Measurements from ENCODE around the gene ICA1. TPM values are rescaled to one million over a fixed set of nuclear protein-coding genes. Genes with fewer than 3 reads are reported as not detected.
"Not testable (repeated sequence)": the region's sequence is repeated elsewhere in the genome, so short reads cannot be mapped to it uniquely, and the experiment has no call there.

Gene ICA1
- polyA plus RNA-seq: 0.25 TPM

DNA sequence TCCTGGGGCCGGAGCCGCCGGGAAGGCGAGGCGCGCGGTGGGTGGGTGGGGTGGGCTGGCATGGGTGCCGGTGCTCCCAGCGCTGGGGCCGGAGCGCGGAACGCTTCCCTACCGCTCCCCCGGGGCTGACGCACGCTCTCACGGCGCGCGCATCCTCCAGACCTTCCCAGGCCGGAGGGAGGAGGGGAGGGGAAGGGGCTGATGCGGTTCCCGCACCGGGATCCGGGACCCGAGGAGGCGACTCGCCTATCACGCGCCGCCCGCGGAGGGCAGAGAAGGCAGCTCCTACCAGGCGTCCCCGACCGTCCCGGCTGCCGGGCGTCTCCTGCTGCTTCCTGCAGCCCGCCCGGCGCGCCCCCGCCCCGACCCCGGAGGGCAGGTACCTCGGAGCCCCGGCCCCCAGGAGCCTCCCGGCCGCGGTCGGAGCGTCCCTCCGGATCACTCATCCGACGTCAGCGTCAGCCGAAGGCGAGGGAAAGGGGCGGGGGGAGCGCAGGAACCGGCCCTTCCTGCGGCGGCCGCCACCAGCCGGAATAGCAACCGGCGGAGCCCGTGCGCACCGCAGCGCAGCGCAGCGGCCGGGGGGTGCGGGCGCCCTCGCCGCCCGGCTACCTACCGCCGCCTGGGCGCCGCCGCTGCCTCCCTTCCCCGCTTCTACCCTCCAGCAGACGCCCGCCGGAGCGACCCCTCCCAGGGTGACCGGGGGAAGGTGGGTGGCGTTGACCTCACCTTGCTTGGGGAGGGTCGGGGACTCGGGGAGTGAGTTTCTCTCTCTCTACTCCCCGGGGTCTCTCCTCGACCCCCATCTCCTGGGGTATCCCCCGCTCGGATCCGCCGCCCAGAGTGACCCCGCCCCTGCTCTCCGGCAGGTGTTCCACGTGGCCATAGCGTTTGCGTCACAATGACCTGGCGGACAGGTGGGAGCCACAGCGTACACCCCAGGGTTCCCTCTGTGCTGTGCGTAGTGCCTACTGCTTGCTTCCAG lies at the start of gene ICA1:
ICA1 (minus strand) TSS at position 457 of the 985 bp plus-strand sequence. CDS start 26,241 bp downstream, outside the sequence.
- H3K4me1 Mint-ChIP-seq: peaks cover 4 to 9% (median 6%) of the 10 kb centered on the region in 3 donors
- H3K4me3 Mint-ChIP-seq: peak within 1 kb of the TSS; percentile 70 to 89 (median 80)
- peaks cover 1 to 8% (median 6%) of the 10 kb centered on the region in 3 donors for H3K9me3 Mint-ChIP-seq
- no peaks in the 10 kb centered on the region for H3K36me3 Mint-ChIP-seq
- no peak within 1 kb of the TSS for H3K27ac Mint-ChIP-seq
- peaks cover 46% of the 10 kb centered on the region for H3K27me3 Mint-ChIP-seq

GRCh38 chr7:8310876-8311275 lies 48.9 kb upstream of the ICA1 start:
- Mint-ChIP-seq H3K4me1 (no peaks in the 10 kb centered on the region), H3K4me3 (no peak overlapping the region), H3K9me3 (peaks cover 2 to 8% (median 3%) of the 10 kb centered on the region in 3 donors), H3K27ac (no peak overlapping the region), H3K27me3 (peaks cover 14% of the 10 kb centered on the region), H3K36me3 (peaks cover 3% of the 10 kb centered on the region)

DNA sequence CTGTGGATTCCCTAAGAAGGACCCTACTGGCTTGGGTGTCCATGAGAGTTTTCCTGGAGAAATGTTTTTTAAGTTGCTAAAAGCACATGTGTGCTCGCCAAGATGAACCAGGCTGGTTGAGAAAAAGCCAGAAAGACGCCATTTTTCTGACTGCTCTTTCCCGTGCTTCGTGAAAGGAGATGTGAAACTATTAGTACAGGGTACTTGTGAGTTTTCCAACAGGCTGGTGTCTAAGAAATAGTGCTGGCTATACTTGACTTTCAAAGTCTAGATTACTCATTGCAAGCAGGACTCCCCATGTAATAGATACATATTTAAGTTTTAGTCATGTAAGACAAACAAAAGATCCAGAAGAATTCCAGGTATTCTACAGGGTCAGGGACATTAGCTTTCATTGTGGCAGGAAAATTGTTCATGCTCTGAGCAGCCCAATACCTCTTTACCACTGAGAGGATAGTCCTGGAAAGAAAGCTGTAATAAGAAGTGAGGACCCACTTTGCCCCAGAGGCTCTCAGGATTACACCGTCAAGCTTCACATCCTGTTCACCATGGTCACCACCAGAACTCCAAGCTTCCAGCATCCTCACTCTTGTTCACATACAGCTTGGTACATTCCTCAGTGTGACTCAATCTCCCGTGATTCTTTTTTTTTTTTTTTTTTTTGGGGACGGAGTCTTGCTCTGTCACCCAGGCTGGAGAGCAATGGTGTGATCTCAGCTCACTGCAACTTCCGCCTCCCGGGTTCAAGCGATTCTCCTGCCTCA lies 43.8 kb upstream of the ICA1 start:
- Mint-ChIP-seq H3K27me3 (peaks cover 8% of the 10 kb centered on the region), H3K9me3 (peaks cover 0 to 2% (median 0%) of the 10 kb centered on the region in 3 donors), H3K4me3 (no peak overlapping the region), H3K27ac (no peak overlapping the region), H3K4me1 (peaks cover 0 to 2% (median 2%) of the 10 kb centered on the region in 3 donors), H3K36me3 (peaks cover under 1% of the 10 kb centered on the region)

DNA sequence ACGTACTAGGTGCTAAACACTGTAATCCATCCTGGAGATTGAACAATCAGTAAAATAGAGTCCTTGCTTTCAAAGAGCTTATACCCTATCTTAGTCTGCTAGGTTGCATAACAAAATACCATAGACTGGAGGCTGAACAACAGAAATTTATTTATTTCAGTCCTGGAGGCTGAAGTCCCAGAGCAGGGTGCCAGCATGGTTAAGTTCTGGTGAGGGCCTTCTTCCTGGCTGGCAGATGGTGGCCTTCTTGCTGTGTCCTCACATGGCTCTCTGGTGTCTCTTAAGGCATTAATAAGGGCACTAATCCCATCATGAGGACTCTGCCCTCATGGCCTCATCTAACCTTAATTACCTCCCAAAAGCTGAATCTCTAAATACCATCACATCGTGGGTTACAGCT lies 43.1 kb upstream of the ICA1 start:
- peaks cover 2% of the 10 kb centered on the region for H3K36me3 Mint-ChIP-seq
- H3K4me1 Mint-ChIP-seq: peaks cover 0 to 2% (median 2%) of the 10 kb centered on the region in 3 donors
- H3K9me3 Mint-ChIP-seq: peaks cover 0 to 2% (median 0%) of the 10 kb centered on the region in 3 donors
- no peak overlapping the region for H3K4me3 Mint-ChIP-seq
- no peak overlapping the region for H3K27ac Mint-ChIP-seq
- H3K27me3 Mint-ChIP-seq: peaks cover 7% of the 10 kb centered on the region

DNA sequence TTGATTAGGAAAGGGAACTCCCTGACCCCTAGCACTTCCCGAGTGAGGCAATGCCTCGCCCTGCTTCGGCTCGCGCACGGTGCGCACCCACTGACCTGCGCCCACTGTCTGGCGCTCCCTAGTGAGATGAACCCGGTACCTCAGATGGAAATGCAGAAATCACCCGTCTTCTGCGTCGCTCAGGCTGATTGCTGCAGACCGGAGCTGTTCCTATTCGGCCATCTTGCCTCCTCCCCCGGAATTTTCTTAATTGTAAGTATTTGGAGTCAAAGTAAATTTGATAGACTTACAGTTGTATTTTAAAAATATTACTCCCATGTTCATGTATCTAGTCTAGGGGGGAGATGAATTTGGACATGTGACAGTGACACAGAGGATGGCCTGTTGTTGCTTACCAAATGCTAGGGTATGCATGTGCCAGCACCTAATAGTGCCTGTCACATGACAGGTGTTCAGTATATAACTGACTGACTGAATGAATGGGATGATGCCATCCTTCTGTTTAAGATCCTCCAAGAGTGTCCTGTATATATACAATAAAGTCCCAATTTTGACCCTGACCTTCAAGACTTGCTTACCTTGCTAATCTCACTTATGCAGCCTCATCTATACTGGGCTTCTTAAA lies 42.0 kb upstream of the ICA1 start:
- Mint-ChIP-seq H3K9me3 (peaks cover 0 to 2% (median 0%) of the 10 kb centered on the region in 3 donors), H3K4me3 (no peak overlapping the region), H3K4me1 (peaks cover 0 to 2% (median 2%) of the 10 kb centered on the region in 3 donors), H3K27me3 (peaks cover 7% of the 10 kb centered on the region), H3K27ac (no peak overlapping the region), H3K36me3 (peaks cover 2% of the 10 kb centered on the region)

DNA sequence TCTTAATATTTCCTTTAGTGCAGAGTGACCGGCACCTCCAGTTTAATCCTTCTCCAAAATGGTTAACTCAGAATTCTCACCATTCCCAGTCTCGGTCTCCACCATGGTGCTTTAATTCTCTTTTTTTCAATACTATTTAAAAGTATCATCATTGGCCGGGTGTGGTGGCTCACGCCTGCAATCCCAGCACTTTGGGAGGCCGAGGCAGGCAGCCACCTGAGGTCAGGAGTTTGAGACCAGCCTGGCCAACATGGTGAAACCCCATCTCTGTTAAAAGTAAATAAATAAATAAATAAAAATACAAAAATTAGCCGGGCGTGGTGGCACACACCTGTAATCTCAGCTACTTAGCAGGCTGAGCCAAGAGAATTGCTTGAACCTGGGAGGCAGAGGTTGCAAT lies 35.1 kb upstream of the ICA1 start:
- H3K36me3 Mint-ChIP-seq, H3K27ac Mint-ChIP-seq, H3K27me3 Mint-ChIP-seq, H3K4me3 Mint-ChIP-seq, H3K9me3 Mint-ChIP-seq, H3K4me1 Mint-ChIP-seq: not testable (repeated sequence)

DNA sequence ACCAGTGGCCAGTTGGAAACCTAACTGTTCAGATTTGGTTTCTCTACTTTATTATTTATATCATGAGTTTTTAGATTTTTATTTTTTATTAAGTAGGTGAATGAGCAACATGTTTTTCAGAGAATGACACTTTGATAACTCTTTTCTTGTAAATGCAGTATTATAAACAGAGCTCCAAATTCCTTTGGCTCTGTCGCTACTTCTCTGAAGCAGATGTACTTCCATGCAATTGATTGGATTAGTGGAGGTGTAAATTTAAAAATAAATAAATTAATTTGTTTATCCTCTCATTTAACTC lies 34.3 kb upstream of the ICA1 start:
- Mint-ChIP-seq H3K27ac (no peak overlapping the region), H3K27me3 (peaks cover 6% of the 10 kb centered on the region)

GRCh38 chr7:8295638-8296361 lies 33.8 kb upstream of the ICA1 start:
- H3K4me1 Mint-ChIP-seq: peaks cover 0 to 5% (median 3%) of the 10 kb centered on the region in 3 donors
- no peaks in the 10 kb centered on the region for H3K9me3 Mint-ChIP-seq
- no peak overlapping the region for H3K27ac Mint-ChIP-seq
- H3K36me3 Mint-ChIP-seq: peaks cover 1% of the 10 kb centered on the region
- H3K27me3 Mint-ChIP-seq: peaks cover 6% of the 10 kb centered on the region
- H3K4me3 Mint-ChIP-seq: no peak overlapping the region

More for the DNA sequence above, 34.3 kb upstream of the ICA1 start:
- Mint-ChIP-seq H3K4me3 (no peak overlapping the region), H3K9me3 (no peaks in the 10 kb centered on the region), H3K4me1 (peaks cover 0 to 5% (median 3%) of the 10 kb centered on the region in 3 donors), H3K36me3 (peaks cover 2% of the 10 kb centered on the region)

- H3K4me1 Mint-ChIP-seq: peaks cover 0 to 5% (median 3%) of the 10 kb centered on the region in 3 donors
- peaks cover 6% of the 10 kb centered on the region for H3K27me3 Mint-ChIP-seq
- H3K9me3 Mint-ChIP-seq: no peaks in the 10 kb centered on the region
- H3K36me3 Mint-ChIP-seq: no peaks in the 10 kb centered on the region
- no peak overlapping the region for H3K4me3 Mint-ChIP-seq
- H3K27ac Mint-ChIP-seq: peak overlapping the region in 1 of 3 donors; percentile 35
These were observed 29.6 kb upstream of the ICA1 start for GRCh38 chr7:8291397-8292141.

DNA sequence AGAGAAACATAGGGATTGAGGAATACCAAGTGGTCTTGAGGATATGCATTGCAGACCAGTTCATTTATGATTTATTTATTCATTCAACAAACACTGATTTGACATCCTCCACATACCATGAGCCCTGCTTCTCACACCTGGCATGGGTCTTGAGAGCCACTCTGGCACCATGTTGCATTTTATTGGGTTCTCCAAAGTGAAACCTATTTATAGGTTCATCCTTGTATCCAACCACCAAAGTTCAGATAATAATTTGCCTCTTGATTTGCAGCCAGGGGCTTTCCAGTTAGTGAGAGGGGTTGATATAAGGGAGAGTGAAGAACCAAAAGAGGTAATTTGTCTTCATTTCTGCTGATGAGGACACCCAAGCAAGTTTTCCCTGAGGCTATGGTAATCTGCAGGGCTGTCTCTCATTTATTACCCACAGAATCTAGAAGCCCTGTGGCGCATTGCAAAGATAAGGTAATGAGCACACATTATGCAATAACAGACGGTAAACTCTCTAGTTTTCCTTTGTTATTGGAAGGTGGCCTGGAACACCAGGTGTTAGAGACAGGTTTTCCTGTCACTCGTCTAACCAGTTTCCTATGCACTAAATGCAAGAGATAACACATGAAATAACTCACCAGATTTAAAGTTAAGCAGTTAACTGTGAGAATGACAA lies 28.8 kb upstream of the ICA1 start:
- Mint-ChIP-seq H3K9me3 (no peaks in the 10 kb centered on the region), H3K27me3 (peaks cover 3% of the 10 kb centered on the region), H3K27ac (no peak overlapping the region), H3K4me1 (peaks cover 0 to 3% (median under 1%) of the 10 kb centered on the region in 3 donors), H3K4me3 (no peak overlapping the region), H3K36me3 (no peaks in the 10 kb centered on the region)

DNA sequence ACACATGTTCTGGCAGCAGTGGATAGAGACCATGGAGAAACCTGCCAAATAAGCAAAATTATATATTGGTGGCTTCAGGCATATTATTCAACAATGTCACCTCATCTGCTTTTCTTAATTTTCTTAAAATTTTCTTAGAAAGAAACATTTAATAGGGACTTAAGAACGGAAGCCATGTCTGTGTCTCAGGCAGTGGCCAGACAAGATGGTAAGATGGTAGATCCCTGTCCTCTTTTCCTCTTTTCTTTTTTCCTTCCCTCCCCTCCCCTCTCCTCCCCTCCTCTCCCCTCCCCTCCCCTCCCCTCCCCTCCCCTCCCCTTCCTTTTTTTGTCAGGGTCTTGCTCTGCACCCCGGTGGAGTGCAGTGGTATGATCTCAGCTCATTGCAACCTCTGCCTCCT lies 24.2 kb upstream of the ICA1 start:
- no peaks in the 10 kb centered on the region for H3K4me1 Mint-ChIP-seq
- H3K27ac Mint-ChIP-seq: no peak overlapping the region
- no peak overlapping the region for H3K4me3 Mint-ChIP-seq
- H3K36me3 Mint-ChIP-seq: no peaks in the 10 kb centered on the region
- H3K9me3 Mint-ChIP-seq: peaks cover 0 to 2% (median 0%) of the 10 kb centered on the region in 3 donors
- H3K27me3 Mint-ChIP-seq: no peaks in the 10 kb centered on the region

DNA sequence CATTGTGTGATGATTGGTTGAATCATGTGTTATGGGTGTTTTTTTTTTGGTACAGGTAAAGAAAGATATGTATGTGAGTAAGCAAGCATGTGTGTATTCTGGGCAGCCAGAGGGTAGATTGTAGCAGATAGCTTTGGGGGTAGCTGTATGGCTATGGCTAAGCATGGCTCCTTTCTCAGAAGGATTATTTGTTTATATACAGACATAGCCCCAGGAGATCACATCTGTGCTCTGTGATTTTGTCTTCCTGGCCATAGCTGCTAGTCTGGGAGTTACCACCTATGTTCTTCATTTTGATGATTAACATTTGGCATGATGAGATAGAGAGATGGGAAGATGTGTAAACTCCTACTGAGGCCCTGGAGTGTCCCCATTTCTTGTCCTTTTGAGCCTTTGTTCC lies 23.2 kb upstream of the ICA1 start:
- Mint-ChIP-seq H3K4me3 (no peak overlapping the region), H3K9me3 (peaks cover 0 to 2% (median 0%) of the 10 kb centered on the region in 3 donors), H3K36me3 (no peaks in the 10 kb centered on the region), H3K27ac (no peak overlapping the region), H3K4me1 (no peaks in the 10 kb centered on the region), H3K27me3 (no peaks in the 10 kb centered on the region)

DNA sequence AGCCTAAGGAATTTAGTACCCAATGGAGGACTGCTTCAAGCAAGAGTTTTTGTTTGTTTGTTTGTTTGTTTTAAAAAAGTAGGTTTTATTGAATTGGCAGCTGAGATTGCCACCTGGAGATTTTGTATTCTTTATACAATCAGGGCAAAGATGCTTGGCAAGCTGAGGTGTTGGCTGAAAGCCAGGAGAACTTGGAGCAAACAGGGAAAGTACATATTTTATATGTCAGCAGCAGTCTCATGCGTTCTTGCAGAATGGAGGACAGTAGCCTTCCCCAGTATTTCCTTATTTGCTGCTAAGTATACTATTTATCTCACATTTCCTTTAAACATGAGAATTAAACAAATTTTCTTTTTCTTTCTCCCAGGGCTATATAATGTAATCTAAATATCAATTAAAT lies 22.6 kb upstream of the ICA1 start:
- no peaks in the 10 kb centered on the region for H3K4me1 Mint-ChIP-seq
- no peaks in the 10 kb centered on the region for H3K36me3 Mint-ChIP-seq

More for the DNA sequence above, 22.6 kb upstream of the ICA1 start:
- Mint-ChIP-seq H3K27me3 (no peaks in the 10 kb centered on the region), H3K4me3 (no peak overlapping the region), H3K9me3 (peaks cover 0 to 2% (median 0%) of the 10 kb centered on the region in 3 donors), H3K27ac (no peak overlapping the region)
